Thyroid gland (tissue), 4 donors: ENCODE measurements around the gene QKI. TPM values are rescaled to one million over a fixed set of nuclear protein-coding genes. Genes with fewer than 3 reads are reported as not detected.

Experiments
- DNase-seq, 2 donors: peaks; one replicate each; pipeline ENCODE4 v3.0.0-alpha.2; 2019
- H3K27ac ChIP-seq, 3 donors: fragments of 200-600 bp; sonication (generic); 1 replicate in 2 of 3; 2 replicates in 1 of 3; pipeline ENCODE4 v1.5.1; 2016 to 2019; ENCODE audit warnings: mild to moderate bottlenecking in 1 of 3, moderate library complexity in 1 of 3
- H3K27me3 ChIP-seq: fragments of 200-600 bp; sonication (generic); one replicate; pipeline ENCODE4 v1.5.1; 2019
- H3K36me3 ChIP-seq, 2 donors: fragments of 200-600 bp; sonication (generic); one replicate each; pipeline ENCODE4 v1.5.1; 2016 to 2019
- H3K4me1 ChIP-seq, 2 donors: fragments of 200-600 bp; sonication (generic); one replicate each; pipeline ENCODE4 v1.5.1; 2017 to 2019
- H3K4me3 ChIP-seq, 3 donors: fragments of 200-600 bp; sonication (generic); replicated peaks in 1 of 3; 1 replicate in 2 of 3; 2 replicates in 1 of 3; pipeline ENCODE4 v1.5.1; 2016; ENCODE audit warnings: mild to moderate bottlenecking in 1 of 3
- H3K9me3 ChIP-seq: fragments of 200-600 bp; sonication (generic); one replicate; pipeline ENCODE4 v1.5.1; 2017
- CTCF ChIP-seq, 6 experiments: fragments of 200-600 bp in 3 of 6; fragments of 450-650 bp in 3 of 6; sonication (generic) in 3 of 6; IDR thresholded peaks; one replicate each; pipeline ENCODE4 v1.5.1; 2016 to 2019; ENCODE audit warnings: antibody characterized with exemption in 6 of 6, mild to moderate bottlenecking in 2 of 6, inconsistent platforms in 1 of 6, moderate library complexity in 1 of 6
- POLR2A ChIP-seq, 2 donors: fragments of 450-650 bp; IDR thresholded peaks; one replicate each; pipeline ENCODE4 v1.6.1; 2017; ENCODE audit warnings: antibody characterized with exemption in 2 of 2, mild to moderate bottlenecking in 2 of 2, moderate library complexity in 1 of 2
- WGBS, 2 donors: methylation state at CpG; one replicate each; pipeline ENCODE4 v1.1.5; 2017; 5-methylcytosine and 5-hydroxymethylcytosine counted together
- intact Hi-C: fragments of 100-400 bp; cut with DNase I; formaldehyde crosslinking; loops from one replicate; pipeline ENCODE4 v1.15.1; 2023
- total RNA-seq, 4 donors: library from RNA; depleted of rRNA; stranded (reverse); fragments of >200 nt; gene quantifications; one replicate each; pipeline ENCODE4 v1.2.3, GENCODE V29; 2016

QKI gene
- total RNA-seq, 4 donors from 2014 or later = 90.3 to 134 (median 101) TPM

GRCh38 chr6:163395831-163396185 is 18.7 kb upstream of the QKI start:
- Histone ChIP-seq H3K27ac (no peak overlapping the region), H3K4me1 (peaks cover 3 to 6% of the 10 kb centered on the region in 2 donors), H3K36me3 (no peaks in the 10 kb centered on the region), H3K9me3 (no peaks in the 10 kb centered on the region), H3K27me3 (no peaks in the 10 kb centered on the region), H3K4me3 (no peak overlapping the region)
- no peak for TF ChIP-seq CTCF (IDR thresholded peaks at IDR 0.05)
- no peak for TF ChIP-seq POLR2A (IDR thresholded peaks at IDR 0.05)
- 91 to 93% methylated on average over 3 of the region's 3 CpGs for WGBS, 2 donors
- intact Hi-C loops = no loop called here
- DNase-seq = no peak

GRCh38 chr6:163397326-163397725 is 17.2 kb upstream of the QKI start:
- Histone ChIP-seq H3K36me3 (no peaks in the 10 kb centered on the region), H3K4me1 (peaks cover 3 to 6% of the 10 kb centered on the region in 2 donors), H3K4me3 (no peak overlapping the region), H3K27ac (no peak overlapping the region), H3K9me3 (no peaks in the 10 kb centered on the region), H3K27me3 (no peaks in the 10 kb centered on the region)
- intact Hi-C loops = no loop called here
- TF ChIP-seq CTCF (IDR thresholded peaks at IDR 0.05) = no peak
- no peak for TF ChIP-seq POLR2A (IDR thresholded peaks at IDR 0.05)
- 67 to 72% methylated on average over 4 of the region's 4 CpGs for whole genome bisulfite sequencing, 2 donors
- no peak for DNase-seq

- TF ChIP-seq POLR2A (IDR thresholded peaks at IDR 0.05) (no peak), CTCF (IDR thresholded peaks at IDR 0.05) (no peak)
- H3K36me3 ChIP-seq = no peaks in the 10 kb centered on the region
Measured at GRCh38 chr6:163398115-163398514, 16.4 kb upstream of the QKI start.

DNA sequence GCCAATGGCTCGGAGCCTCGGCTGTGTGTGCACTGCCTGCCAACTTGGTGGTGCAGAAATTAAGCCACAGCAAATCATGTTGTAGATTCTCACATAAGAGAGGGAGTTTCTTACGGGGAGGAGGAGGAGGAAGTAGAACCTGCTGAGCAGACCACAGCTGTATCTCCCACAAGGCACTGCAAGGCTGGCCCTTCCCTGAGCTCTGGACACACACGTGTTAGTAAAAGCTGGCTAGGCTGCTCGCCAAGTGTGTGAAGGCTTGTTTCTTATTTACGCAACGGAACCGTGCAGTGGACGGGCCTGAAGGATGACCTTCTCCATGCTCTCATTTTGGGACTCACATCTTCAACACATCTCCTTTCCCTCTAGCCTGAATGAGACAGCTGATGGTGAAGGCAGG is 15.7 kb upstream of the QKI start:
- Histone ChIP-seq H3K27me3 (no peaks in the 10 kb centered on the region), H3K4me1 (peaks cover 0 to 6% of the 10 kb centered on the region in 2 donors), H3K36me3 (no peaks in the 10 kb centered on the region), H3K9me3 (no peaks in the 10 kb centered on the region), H3K4me3 (no peak overlapping the region), H3K27ac (no peak overlapping the region)
- TF ChIP-seq CTCF (IDR thresholded peaks at IDR 0.05) = no peak
- no peak for TF ChIP-seq POLR2A (IDR thresholded peaks at IDR 0.05)
- 85 to 94% methylated on average over 9 of the region's 9 CpGs for WGBS, 2 donors
- intact Hi-C loops = no loop called here
- peak in 1 of 2 donors; percentile 19 for DNase-seq

More at GRCh38 chr6:163398115-163398514, 16.4 kb upstream of the QKI start:
- Histone ChIP-seq H3K9me3 (no peaks in the 10 kb centered on the region), H3K27ac (no peak overlapping the region), H3K4me1 (peaks cover 0 to 6% of the 10 kb centered on the region in 2 donors), H3K4me3 (no peak overlapping the region), H3K27me3 (no peaks in the 10 kb centered on the region)
- DNase-seq = no peak
- WGBS, 2 donors = 83 to 91% methylated on average over 2 of the region's 2 CpGs
- intact Hi-C loops = no loop called here

- H3K27ac ChIP-seq = no peak overlapping the region
- no peaks in the 10 kb centered on the region for H3K27me3 ChIP-seq
- DNase-seq = no peak
- intact Hi-C loops = no loop called here
- peaks cover 5 to 7% of the 10 kb centered on the region in 2 donors for H3K4me1 ChIP-seq
- H3K9me3 ChIP-seq = no peaks in the 10 kb centered on the region
- H3K36me3 ChIP-seq = no peaks in the 10 kb centered on the region
- no peak for TF ChIP-seq CTCF (IDR thresholded peaks at IDR 0.05)
- no peak for TF ChIP-seq POLR2A (IDR thresholded peaks at IDR 0.05)
- WGBS, 2 donors = 91 to 93% methylated on average over 2 of the region's 2 CpGs
- H3K4me3 ChIP-seq = no peak overlapping the region
Measured at GRCh38 chr6:163400509-163400908, 14.0 kb upstream of the QKI start.
